ENCODE results near the gene ISY1. TPM values are rescaled to one million over a fixed set of nuclear protein-coding genes. Genes with fewer than 3 reads are reported as not detected.

Gene ISY1
- total RNA-seq, 1 donor from 2014 or later, result 31.4 TPM

- Mint-ChIP-seq H3K9me3 (no peaks in the 10 kb centered on the region), H3K4me3 (no peak overlapping the region), H3K27ac (ENCODE audit: unreplicated experiment) (peak overlapping the region; percentile 84), H3K4me1 (no peaks in the 10 kb centered on the region), H3K36me3 (ENCODE audit: low read depth) (no peaks in the 10 kb centered on the region), H3K27me3 (ENCODE audit: low read depth) (no peaks in the 10 kb centered on the region)
- TF ChIP-seq CTCF (conservative IDR thresholded peaks at IDR 0.05), result no peak
- DNase-seq (ENCODE audit: low read depth, low spot score), result no peak
Observed at GRCh38 chr3:129085818-129086217, 75.0 kb downstream of the ISY1 start.

- DNase-seq (ENCODE audit: low read depth, low spot score), result no peak
- TF ChIP-seq CTCF (conservative IDR thresholded peaks at IDR 0.05), result no peak
- no peaks in the 10 kb centered on the region for H3K27me3 Mint-ChIP-seq (ENCODE audit: low read depth)
- peak overlapping the region; percentile 31 for H3K4me3 Mint-ChIP-seq
- no peaks in the 10 kb centered on the region for H3K36me3 Mint-ChIP-seq (ENCODE audit: low read depth)
- H3K27ac Mint-ChIP-seq (ENCODE audit: unreplicated experiment), result peak overlapping the region; percentile 84
- H3K9me3 Mint-ChIP-seq, result no peaks in the 10 kb centered on the region
- no peaks in the 10 kb centered on the region for H3K4me1 Mint-ChIP-seq
Observed at GRCh38 chr3:129085165-129085715, 75.6 kb downstream of the ISY1 start.

GRCh38 chr3:129084501-129084900 lies 76.4 kb downstream of the ISY1 start:
- no peak overlapping the region for H3K4me3 Mint-ChIP-seq
- H3K36me3 Mint-ChIP-seq (ENCODE audit: low read depth), result no peaks in the 10 kb centered on the region
- no peak for TF ChIP-seq CTCF (conservative IDR thresholded peaks at IDR 0.05)
- DNase-seq (ENCODE audit: low read depth, low spot score), result no peak
- H3K27me3 Mint-ChIP-seq (ENCODE audit: low read depth), result no peaks in the 10 kb centered on the region
- H3K27ac Mint-ChIP-seq (ENCODE audit: unreplicated experiment), result no peak overlapping the region
- H3K9me3 Mint-ChIP-seq, result no peaks in the 10 kb centered on the region
- H3K4me1 Mint-ChIP-seq, result no peaks in the 10 kb centered on the region

- no peak for DNase-seq (ENCODE audit: low read depth, low spot score)
- Mint-ChIP-seq H3K9me3 (no peaks in the 10 kb centered on the region), H3K27ac (ENCODE audit: unreplicated experiment) (no peak overlapping the region), H3K27me3 (ENCODE audit: low read depth) (no peaks in the 10 kb centered on the region), H3K4me1 (no peaks in the 10 kb centered on the region), H3K36me3 (ENCODE audit: low read depth) (no peaks in the 10 kb centered on the region), H3K4me3 (no peak overlapping the region)
- TF ChIP-seq CTCF (conservative IDR thresholded peaks at IDR 0.05), result no peak
Observed at GRCh38 chr3:129082026-129082425, 78.8 kb downstream of the ISY1 start.

- no peak for TF ChIP-seq CTCF (conservative IDR thresholded peaks at IDR 0.05)
- no peaks in the 10 kb centered on the region for H3K36me3 Mint-ChIP-seq (ENCODE audit: low read depth)
- H3K4me1 Mint-ChIP-seq, result no peaks in the 10 kb centered on the region
- H3K9me3 Mint-ChIP-seq, result no peaks in the 10 kb centered on the region
- no peaks in the 10 kb centered on the region for H3K27me3 Mint-ChIP-seq (ENCODE audit: low read depth)
- peak overlapping the region; percentile 35 for H3K27ac Mint-ChIP-seq (ENCODE audit: unreplicated experiment)
- H3K4me3 Mint-ChIP-seq, result no peak overlapping the region
- no peak for DNase-seq (ENCODE audit: low read depth, low spot score)
Observed at GRCh38 chr3:129081503-129081902, 79.4 kb downstream of the ISY1 start.

Data from neural crest cell (in vitro differentiated cells).